H1 (cell line): Measurements from ENCODE around the gene IDH3A.

Experiments used
- CTCF ChIP-seq, 3 experiments: IDR thresholded peaks; 1 replicate in 2 of 3; 2 replicates in 1 of 3; pipeline versions ENCODE4 v1.5.1 to v1.6.1; 2011; ENCODE audit warnings: low read length in 3 of 3, mild to moderate bottlenecking in 3 of 3, inconsistent platforms in 2 of 3, low read depth in 1 of 3, moderate library complexity in 1 of 3; ENCODE audit not compliant: insufficient read depth in 1 of 3; ENCODE audit errors: control extremely low read depth in 1 of 3
- PHF8 ChIP-seq: fragments of 200-600 bp; sonication (generic); conservative IDR thresholded peaks from 2 replicates; pipeline ENCODE4 v1.7.1; 2012; ENCODE audit warnings: low read depth, mild to moderate bottlenecking, inconsistent platforms, low read length, moderate library complexity

GRCh38 chr15:78102741-78103140 is 46.4 kb upstream of the IDH3A start:
- no peak for TF ChIP-seq CTCF (IDR thresholded peaks at IDR 0.05; ENCODE audit: control extremely low read depth in 1 of 3, insufficient read depth in 1 of 3, low read depth in 1 of 3, low read length in 3 of 3)
- no peak for TF ChIP-seq PHF8
